GM18505 (cell line): Measurements from ENCODE around the gene MAP2K6.

Source experiments
- ATAC-seq: cut with Tn5 transposase; IDR thresholded peaks from one replicate; pipeline ENCODE4 v1.9.1; 2021; ENCODE audit not compliant: unreplicated experiment
- POLR2A ChIP-seq: IDR thresholded peaks from 4 replicates; pipeline ENCODE4 v1.6.1; 2011; ENCODE audit warnings: borderline replicate concordance; ENCODE audit not compliant: insufficient read depth, insufficient read length; ENCODE audit errors: extremely low read depth

MAP2K6 gene

DNA sequence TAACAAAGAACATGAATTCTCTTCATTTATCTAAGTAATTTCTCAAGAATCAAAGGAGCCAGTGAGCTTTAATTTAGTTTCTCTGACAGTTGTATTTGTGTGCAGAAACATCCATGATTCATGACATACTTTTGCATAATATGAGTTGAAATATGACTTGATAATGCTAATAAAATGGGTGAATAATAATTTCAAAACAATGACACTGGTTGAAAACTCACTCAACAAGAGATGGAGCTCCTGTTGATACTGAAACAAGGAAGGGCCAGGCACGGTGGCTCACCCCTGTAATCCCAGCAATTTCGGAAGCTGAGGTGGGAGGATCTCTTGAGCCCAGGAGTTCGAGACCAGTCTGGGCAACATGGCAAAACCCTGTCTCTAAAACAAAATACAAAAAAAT lies 147.0 kb downstream of the MAP2K6 start:
- no peak for TF ChIP-seq POLR2A
- no peak for ATAC-seq

GRCh38 chr17:69565447-69565846 lies 150.9 kb downstream of the MAP2K6 start:
- ATAC-seq = no peak
- TF ChIP-seq POLR2A = no peak

DNA sequence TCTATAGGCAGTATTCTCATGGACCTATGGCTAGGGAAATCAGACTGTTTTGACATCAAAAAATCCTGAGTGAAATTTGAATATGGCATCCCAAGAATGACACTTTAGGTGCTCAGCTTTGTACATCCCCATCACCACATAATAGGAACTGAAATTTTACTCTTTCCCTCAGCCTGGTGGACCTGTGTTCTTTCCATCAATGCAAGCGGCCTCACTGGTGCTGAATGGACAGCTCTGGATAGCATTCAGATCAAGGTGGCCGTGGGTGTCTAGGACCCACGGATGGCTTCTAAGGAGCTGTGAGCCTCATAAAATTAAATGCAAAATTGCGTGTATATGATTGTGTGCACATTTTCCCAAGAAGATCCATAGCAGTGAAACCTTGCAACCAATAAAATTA lies 152.6 kb downstream of the MAP2K6 start:
- TF ChIP-seq POLR2A = no peak
- no peak for ATAC-seq

DNA sequence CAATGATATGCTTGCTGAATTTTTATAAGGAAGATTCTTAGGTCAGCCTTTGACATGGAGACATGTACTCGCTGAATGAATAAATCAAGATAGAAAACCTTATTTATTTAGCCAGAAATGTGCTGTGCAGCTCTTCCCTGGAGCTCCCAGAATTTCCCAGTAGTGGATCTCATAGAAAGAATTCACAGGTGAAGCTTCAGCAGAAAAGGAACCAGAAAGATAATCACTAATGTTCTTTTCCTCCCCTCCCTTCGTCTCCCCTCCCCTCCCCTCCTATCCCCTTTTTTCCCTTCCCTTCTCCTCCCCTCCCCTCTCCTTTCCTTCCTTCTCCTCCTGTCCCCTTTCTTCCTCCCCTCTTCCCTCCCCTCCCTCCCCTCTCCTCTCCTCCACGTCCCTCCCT lies 158.2 kb downstream of the MAP2K6 start:
- no peak for TF ChIP-seq POLR2A
- no peak for ATAC-seq

DNA sequence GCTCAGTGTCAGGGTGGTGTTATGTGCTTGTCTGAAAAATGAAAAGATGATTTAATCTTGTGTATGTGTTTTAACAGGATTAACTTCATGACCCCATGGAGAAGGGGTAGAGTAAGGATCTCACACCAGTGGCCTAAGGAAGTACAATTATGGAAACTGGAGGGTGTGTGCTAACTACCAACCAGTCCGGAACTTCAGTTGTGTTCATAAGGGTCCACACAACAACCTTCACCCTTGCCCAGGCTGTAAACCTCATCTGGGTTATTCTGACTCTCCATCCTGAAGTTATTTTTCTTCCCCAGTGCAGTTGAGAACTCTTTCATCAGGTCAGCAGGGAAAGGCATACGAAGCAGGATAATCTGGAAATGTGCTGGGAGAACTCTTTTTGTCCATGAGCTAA lies 158.9 kb downstream of the MAP2K6 start:
- no peak for TF ChIP-seq POLR2A
- ATAC-seq = no peak

DNA sequence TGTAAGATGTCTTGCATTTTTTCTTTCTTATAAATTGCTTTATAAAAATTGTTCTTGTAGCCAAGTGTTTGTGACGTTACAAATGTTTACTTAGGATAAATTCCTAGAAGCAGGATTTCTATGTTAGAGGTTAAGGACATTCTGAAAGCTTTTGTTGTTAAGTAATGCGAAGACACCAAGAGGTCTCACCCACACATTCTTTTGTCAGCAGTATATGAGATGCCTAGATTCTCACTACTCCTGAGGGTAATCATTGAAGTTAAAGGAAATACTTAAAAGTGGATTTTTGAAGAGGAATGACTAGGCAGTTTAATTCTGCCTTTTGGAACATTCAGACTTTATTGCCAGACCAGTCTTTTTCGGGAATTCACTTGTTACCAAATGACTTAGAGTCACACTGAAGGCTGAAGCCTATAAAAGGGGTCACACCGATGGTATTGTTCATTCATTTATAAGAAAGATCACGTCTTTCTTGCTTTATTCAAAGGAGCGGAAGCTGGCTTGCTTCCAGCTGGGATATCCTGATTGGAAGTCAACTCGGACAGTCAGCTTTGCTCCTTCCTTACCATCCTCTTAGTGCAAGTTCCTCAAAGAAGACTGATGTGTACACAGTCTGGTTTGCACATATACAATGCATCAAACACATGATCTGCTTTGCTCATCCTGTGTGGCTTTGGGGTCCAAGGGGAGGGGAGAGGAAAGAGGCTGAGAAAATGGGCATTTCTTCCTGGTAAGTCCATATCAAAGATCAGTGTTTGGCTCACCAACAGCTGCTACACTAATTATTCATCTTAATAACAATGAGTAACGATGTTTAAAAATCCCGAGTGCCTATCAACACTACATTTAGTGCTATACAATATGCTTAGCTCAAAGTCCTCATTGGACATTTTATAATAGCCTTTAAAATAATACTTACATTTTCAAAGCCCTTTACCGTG lies 160.0 kb downstream of the MAP2K6 start:
- no peak for TF ChIP-seq POLR2A
- ATAC-seq = no peak

DNA sequence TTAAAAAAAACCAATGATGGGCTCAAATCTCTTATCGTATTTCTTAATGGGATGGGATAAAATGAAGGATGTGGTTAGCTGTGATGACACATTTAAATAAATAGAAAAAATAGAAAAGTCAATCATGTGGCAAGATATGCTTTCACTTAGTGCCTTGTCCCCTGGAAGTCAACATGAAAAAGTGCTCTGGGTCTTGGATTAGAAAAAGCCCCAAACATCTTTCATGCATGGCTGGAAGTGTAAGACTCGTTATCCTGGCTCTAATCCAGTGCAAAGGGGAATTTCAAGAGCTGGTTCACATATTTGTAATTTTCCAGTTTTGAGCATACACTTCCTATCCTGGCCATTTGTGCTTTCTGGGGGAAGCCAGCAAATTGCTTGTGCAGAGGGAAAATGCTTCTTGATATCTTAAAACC lies 160.9 kb downstream of the MAP2K6 start:
- ATAC-seq = no peak
- no peak for TF ChIP-seq POLR2A

DNA sequence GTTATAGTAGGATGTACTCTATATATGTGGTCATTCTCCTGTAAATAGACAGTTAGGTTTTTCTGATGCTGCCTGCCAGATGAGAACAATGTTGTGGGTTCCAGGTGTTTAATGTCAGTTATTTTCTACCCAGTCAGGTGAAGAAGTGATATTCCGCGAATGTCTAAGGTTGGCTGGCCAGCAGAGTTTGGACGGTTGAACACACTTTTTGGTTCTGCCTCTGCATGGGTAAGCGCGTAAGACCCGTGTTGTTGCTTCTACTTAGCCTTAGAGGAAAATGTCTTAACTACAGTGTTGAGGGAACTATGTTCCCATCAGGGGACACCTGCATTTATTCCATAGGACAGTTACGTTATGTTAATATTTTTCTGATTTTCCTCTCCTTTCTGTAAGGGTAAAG lies 162.6 kb downstream of the MAP2K6 start:
- TF ChIP-seq POLR2A = no peak
- no peak for ATAC-seq

DNA sequence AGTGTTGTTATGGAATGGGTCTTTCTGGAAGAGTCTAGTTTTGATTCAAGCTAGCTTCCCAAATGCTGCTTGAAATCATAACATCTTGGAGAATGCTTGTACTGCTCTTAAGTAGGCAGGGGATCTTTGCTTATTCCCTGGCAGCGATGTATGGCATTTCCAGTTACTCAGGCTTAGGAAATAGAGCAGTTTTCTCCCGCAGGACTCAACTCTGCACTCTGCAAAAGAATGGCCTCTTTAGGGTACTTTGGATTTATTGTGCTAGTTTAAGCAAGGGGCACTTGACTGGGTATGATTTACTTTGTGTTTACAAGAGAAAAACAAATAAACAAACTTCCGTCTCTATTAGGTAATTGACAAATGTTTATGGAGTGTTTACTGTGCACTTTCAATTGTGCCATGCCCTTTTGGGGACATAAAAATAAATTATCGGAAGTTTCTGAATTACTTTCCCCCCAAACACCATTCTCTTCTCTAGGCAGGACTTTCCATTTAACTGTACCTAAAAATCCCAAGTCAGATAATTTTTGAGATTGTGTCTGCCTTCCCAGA lies 164.0 kb downstream of the MAP2K6 start:
- no peak for TF ChIP-seq POLR2A
- no peak for ATAC-seq

- ATAC-seq = no peak
- no peak for TF ChIP-seq POLR2A
These were observed 165.6 kb downstream of the MAP2K6 start for GRCh38 chr17:69579961-69580677.

DNA sequence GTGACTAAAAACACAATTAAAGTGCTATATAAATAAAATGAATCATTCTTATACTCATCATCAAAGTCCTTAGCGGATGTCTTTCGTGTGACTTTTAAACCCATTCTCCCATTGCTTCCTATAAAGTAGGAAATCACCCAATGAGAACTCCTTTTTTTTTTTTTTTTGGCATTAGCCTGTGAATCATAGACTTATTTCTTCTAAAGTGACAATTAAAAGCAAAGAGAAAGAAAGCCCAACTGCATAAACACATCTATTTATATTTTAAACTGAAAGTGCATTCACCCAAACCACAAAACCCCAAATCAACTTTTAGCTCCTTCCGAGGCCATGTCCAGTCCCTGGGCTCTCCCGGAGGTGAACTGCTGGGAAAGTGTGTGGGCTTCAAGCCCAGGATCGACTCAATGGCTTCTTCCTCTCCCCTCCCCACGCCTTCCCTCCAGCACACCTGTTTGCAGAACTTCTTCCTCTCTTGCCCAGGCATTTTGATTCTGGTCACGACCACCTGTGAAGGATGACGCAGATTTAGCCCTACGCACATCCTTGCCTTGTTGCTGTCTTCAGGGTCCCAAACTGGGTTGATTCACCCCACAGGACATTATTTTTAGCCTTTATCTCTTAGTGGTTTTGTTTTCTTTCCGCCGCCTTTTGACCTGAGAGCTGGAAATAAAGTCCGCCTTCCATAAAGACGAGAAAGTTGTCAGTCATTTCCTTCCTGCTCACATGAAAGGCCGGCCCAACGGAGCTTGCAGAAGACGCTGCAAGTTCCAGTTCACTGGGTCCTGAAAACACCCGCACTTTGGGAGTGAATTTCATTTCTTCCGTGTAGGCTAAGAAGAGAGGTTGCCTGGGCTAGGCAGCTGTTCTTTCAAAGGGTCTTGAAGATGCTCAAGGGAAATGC lies 166.8 kb downstream of the MAP2K6 start:
- no peak for TF ChIP-seq POLR2A
- ATAC-seq = peak; percentile 82

DNA sequence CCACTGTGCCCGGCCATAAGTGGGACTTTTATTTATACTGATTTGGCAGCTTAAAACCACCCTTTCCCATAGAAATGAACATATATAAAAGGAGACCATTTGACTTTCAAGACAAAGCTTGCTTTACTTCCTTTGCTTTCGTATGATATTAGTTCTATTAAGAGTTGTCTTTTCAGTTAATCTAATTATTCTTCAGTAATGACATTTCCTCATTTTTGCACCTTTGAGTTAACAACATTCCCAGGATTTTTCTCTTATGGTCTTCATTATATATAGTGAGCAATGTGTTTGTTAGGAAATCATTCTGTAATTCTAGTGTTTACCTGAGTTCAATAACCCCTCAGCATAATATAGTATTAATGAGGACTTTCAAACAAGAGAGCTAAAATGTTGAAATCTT lies 173.8 kb downstream of the MAP2K6 start:
- no peak for ATAC-seq
- no peak for TF ChIP-seq POLR2A

GRCh38 chr17:69588827-69589239 lies 174.3 kb downstream of the MAP2K6 start:
- ATAC-seq = no peak
- TF ChIP-seq POLR2A = no peak
